Measurements from ENCODE around the gene SH3RF3.

SH3RF3 gene

GRCh38 chr2:109471658-109472057, 342.7 kb downstream of the SH3RF3 start:
- H3K4me3 ChIP-seq (ENCODE audit: low read depth, low read length): no peak overlapping the region
- TF ChIP-seq CTCF (conservative IDR thresholded peaks at IDR 0.05; ENCODE audit: low read depth, low read length): no peak
- no peak for DNase-seq (ENCODE audit: low read depth)

- DNase-seq (ENCODE audit: low read depth): no peak
- H3K4me3 ChIP-seq (ENCODE audit: low read depth, low read length): no peak overlapping the region
- TF ChIP-seq CTCF (conservative IDR thresholded peaks at IDR 0.05; ENCODE audit: low read depth, low read length): no peak
Observed at GRCh38 chr2:109472331-109472959, 343.4 kb downstream of the SH3RF3 start.

GRCh38 chr2:109472974-109473373, 344.0 kb downstream of the SH3RF3 start:
- no peak overlapping the region for H3K4me3 ChIP-seq (ENCODE audit: low read depth, low read length)
- TF ChIP-seq CTCF (conservative IDR thresholded peaks at IDR 0.05; ENCODE audit: low read depth, low read length): no peak
- no peak for DNase-seq (ENCODE audit: low read depth)

- H3K4me3 ChIP-seq (ENCODE audit: low read depth, low read length): no peak overlapping the region
- no peak for TF ChIP-seq CTCF (conservative IDR thresholded peaks at IDR 0.05; ENCODE audit: low read depth, low read length)
- no peak for DNase-seq (ENCODE audit: low read depth)
Observed at GRCh38 chr2:109473616-109474318, 344.8 kb downstream of the SH3RF3 start.

- DNase-seq (ENCODE audit: low read depth): no peak
- no peak for TF ChIP-seq CTCF (conservative IDR thresholded peaks at IDR 0.05; ENCODE audit: low read depth, low read length)
- no peak overlapping the region for H3K4me3 ChIP-seq (ENCODE audit: low read depth, low read length)
Observed at GRCh38 chr2:109474319-109474825, 345.4 kb downstream of the SH3RF3 start.

GRCh38 chr2:109475531-109476210, 346.7 kb downstream of the SH3RF3 start:
- peak; percentile 71 for DNase-seq (ENCODE audit: low read depth)
- no peak for TF ChIP-seq CTCF (conservative IDR thresholded peaks at IDR 0.05; ENCODE audit: low read depth, low read length)
- H3K4me3 ChIP-seq (ENCODE audit: low read depth, low read length): no peak overlapping the region
